C4-2B (cell line): ENCODE measurements around the gene ACAD9.

Experiments used
- CTCF ChIP-seq: fragments of 450-650 bp; conservative IDR thresholded peaks from 2 replicates; pipeline ENCODE4 v1.5.1; 2017; ENCODE audit warnings: mild to moderate bottlenecking
- ZFX ChIP-seq: fragments of 450-650 bp; IDR thresholded peaks from 2 replicates; pipeline ENCODE4 v1.6.1; 2017

GRCh38 chr3:128872282-128872681 is 7.1 kb upstream of the ACAD9 start:
- no peak for TF ChIP-seq CTCF
- no peak for TF ChIP-seq ZFX
